GM21825 (cell line): ENCODE results near the gene TSC2.
A peak's percentile ranks its signal among the peaks of the same experiment; 100 is the strongest.

Experiments
- ATAC-seq: cut with Tn5 transposase; IDR thresholded peaks from one replicate; pipeline ENCODE4 v1.9.1; 2021; ENCODE audit warnings: mild to moderate bottlenecking, moderate library complexity; ENCODE audit not compliant: unreplicated experiment

Gene TSC2

GRCh38 chr16:2047330-2048115 is at the start of gene TSC2, which contains the start of gene NTHL1:
Gene TSC2 (plus strand): TSS chr16:2047985. CDS start chr16:2048616, 631 bp downstream.
Gene NTHL1 (minus strand): TSS chr16:2047834. CDS start chr16:2047823, 11 bp downstream.
- peak; percentile 84 for ATAC-seq

- no peak for ATAC-seq
Measured at GRCh38 chr16:1998360-1998835, 49.4 kb upstream of the TSC2 start.

- no peak for ATAC-seq
Measured at GRCh38 chr16:1998852-1999801, 48.7 kb upstream of the TSC2 start.

GRCh38 chr16:1999866-2000514 is 47.8 kb upstream of the TSC2 start:
- ATAC-seq: no peak

- no peak for ATAC-seq
Measured at GRCh38 chr16:2001035-2001434, 46.8 kb upstream of the TSC2 start.

GRCh38 chr16:2001456-2002355 is 46.1 kb upstream of the TSC2 start:
- ATAC-seq: no peak

- no peak for ATAC-seq
Measured at GRCh38 chr16:2002406-2003230, 45.2 kb upstream of the TSC2 start.

- ATAC-seq: no peak
Measured at GRCh38 chr16:2003231-2003826, 44.5 kb upstream of the TSC2 start.

- ATAC-seq: peak; percentile 60
Measured at GRCh38 chr16:2003827-2004641, 43.8 kb upstream of the TSC2 start.

GRCh38 chr16:2004795-2005517 is 42.8 kb upstream of the TSC2 start:
- ATAC-seq: no peak

- ATAC-seq: no peak
Measured at GRCh38 chr16:2005646-2006045, 42.1 kb upstream of the TSC2 start.

GRCh38 chr16:2006317-2006716 is 41.5 kb upstream of the TSC2 start:
- ATAC-seq: no peak

GRCh38 chr16:2007081-2007836 is 40.5 kb upstream of the TSC2 start:
- ATAC-seq: no peak

- ATAC-seq: no peak
Measured at GRCh38 chr16:2008009-2008526, 39.7 kb upstream of the TSC2 start.

GRCh38 chr16:2008631-2009163 is 39.1 kb upstream of the TSC2 start:
- no peak for ATAC-seq

GRCh38 chr16:2009164-2009711 is 38.5 kb upstream of the TSC2 start:
- peak; percentile 23 for ATAC-seq
